OCI-LY7 (cell line): ENCODE data around the gene GNAT2. TPM values are rescaled to one million over a fixed set of nuclear protein-coding genes. Genes with fewer than 3 reads are reported as not detected.
A peak's percentile ranks its signal among the peaks of the same experiment; 100 is the strongest.

ENCODE experiments used
- BruUV-seq: library from RNA; stranded (reverse); fragments of 400-500 nt; replicated peaks from 2 replicates; lab custom pipeline; 2021; lab: Mats Ljungman, UMichigan
- CTCF ChIA-PET: fragments of 300-600 bp; sonication (Branson Sonifier 250); formaldehyde crosslinking; loops from one replicate; lab custom pipeline; 2022; ENCODE audit warnings: antibody characterized with exemption; ENCODE audit not compliant: unreplicated experiment; lab: Charles Lee
- POLR2A ChIA-PET: fragments of 300-600 bp; sonication (Branson Sonifier 250); formaldehyde crosslinking; loops from one replicate; lab custom pipeline; 2022; ENCODE audit warnings: antibody characterized with exemption; lab: Charles Lee
- DNase-seq: peaks from one replicate; pipeline ENCODE4 v3.0.0-alpha.2; 2015; ENCODE audit warnings: low spot score
- H2AFZ ChIP-seq: fragments of 200-600 bp; sonication (generic), shearing (Covaris generic); 2 replicates; pipeline ENCODE4 v1.6.1; 2014; ENCODE audit warnings: mild to moderate bottlenecking, antibody characterized with exemption, low read length, moderate library complexity
- H3K27ac ChIP-seq: fragments of 200-600 bp; sonication (generic); 2 replicates; pipeline ENCODE4 v1.5.1; 2014; ENCODE audit warnings: mixed run types, low read depth, mild to moderate bottlenecking, moderate library complexity, low read length, inconsistent platforms; ENCODE audit not compliant: poor library complexity, severe bottlenecking
- H3K36me3 ChIP-seq: fragments of 200-600 bp; sonication (generic); 2 replicates; pipeline ENCODE4 v1.6.1; 2014; ENCODE audit warnings: mild to moderate bottlenecking, antibody characterized with exemption, low read length, moderate library complexity, mixed read lengths; ENCODE audit not compliant: insufficient read depth
- H3K4me1 ChIP-seq: fragments of 200-600 bp; sonication (generic); 2 replicates; pipeline ENCODE4 v1.5.1; 2014; ENCODE audit warnings: mild to moderate bottlenecking, low read length; ENCODE audit not compliant: insufficient read depth, poor library complexity, severe bottlenecking
- H3K4me2 ChIP-seq: fragments of 200-600 bp; sonication (generic); 2 replicates; pipeline ENCODE4 v1.6.1; 2014; ENCODE audit warnings: mild to moderate bottlenecking, low read length
- H3K4me3 ChIP-seq: fragments of 200-600 bp; sonication (generic); 2 replicates; pipeline ENCODE4 v1.5.1; 2014; ENCODE audit warnings: mild to moderate bottlenecking, low read depth, low read length; ENCODE audit not compliant: poor library complexity, severe bottlenecking
- H3K79me2 ChIP-seq: fragments of 200-600 bp; sonication (generic); 2 replicates; pipeline ENCODE4 v1.6.1; 2016; ENCODE audit warnings: low read depth, mild to moderate bottlenecking, low read length, moderate library complexity, mixed read lengths; ENCODE audit not compliant: insufficient read depth
- H3K9me2 ChIP-seq: fragments of 200-600 bp; sonication (generic); 2 replicates; pipeline ENCODE4 v1.6.1; 2016; ENCODE audit warnings: mild to moderate bottlenecking, low read length, mixed read lengths; ENCODE audit not compliant: insufficient read depth
- H3K9me3 ChIP-seq: fragments of 200-600 bp; sonication (generic); 2 replicates; pipeline ENCODE4 v1.6.1; 2014; ENCODE audit warnings: mild to moderate bottlenecking, mixed run types, low read length, mixed read lengths
- H4K20me1 ChIP-seq: fragments of 200-600 bp; sonication (generic); 2 replicates; pipeline ENCODE4 v1.6.1; 2014; ENCODE audit warnings: mild to moderate bottlenecking, antibody characterized with exemption, low read length, moderate library complexity, mixed read lengths; ENCODE audit not compliant: insufficient read depth
- EZH2phosphoT487 ChIP-seq: fragments of 200-600 bp; sonication (generic); IDR thresholded peaks from 2 replicates; pipeline ENCODE4 v1.6.1; 2018; ENCODE audit warnings: low read depth, borderline replicate concordance, mild to moderate bottlenecking, mixed run types, antibody characterized with exemption, low read length, moderate library complexity, mixed read lengths
- intact Hi-C: fragments of 100-400 bp; cut with micrococcal nuclease; formaldehyde crosslinking; loops from one replicate; pipeline ENCODE4 v1.10.0; 2022; ENCODE audit not compliant: unreplicated experiment
- total RNA-seq, 2 experiments: library from RNA; depleted of rRNA in 1 of 2; stranded (reverse); fragments of >200 nt in 1 of 2; shearing (Covaris generic) in 1 of 2; gene quantifications; 2 replicates each; pipeline ENCODE4 v1.2.3, GENCODE V29; 2014 to 2022
- TF ChIP-seq, protein P1 (sequence below): fragments of 200-600 bp; sonication (generic); conservative IDR thresholded peaks from 2 replicates; pipeline ENCODE4 v1.5.1; 2014; ENCODE audit warnings: mild to moderate bottlenecking, antibody characterized with exemption, low read length, moderate library complexity, mixed read lengths

Gene GNAT2
- total RNA-seq, 2 experiments from 2014 or later: 1.3 TPM; not detected in 1

DNA sequence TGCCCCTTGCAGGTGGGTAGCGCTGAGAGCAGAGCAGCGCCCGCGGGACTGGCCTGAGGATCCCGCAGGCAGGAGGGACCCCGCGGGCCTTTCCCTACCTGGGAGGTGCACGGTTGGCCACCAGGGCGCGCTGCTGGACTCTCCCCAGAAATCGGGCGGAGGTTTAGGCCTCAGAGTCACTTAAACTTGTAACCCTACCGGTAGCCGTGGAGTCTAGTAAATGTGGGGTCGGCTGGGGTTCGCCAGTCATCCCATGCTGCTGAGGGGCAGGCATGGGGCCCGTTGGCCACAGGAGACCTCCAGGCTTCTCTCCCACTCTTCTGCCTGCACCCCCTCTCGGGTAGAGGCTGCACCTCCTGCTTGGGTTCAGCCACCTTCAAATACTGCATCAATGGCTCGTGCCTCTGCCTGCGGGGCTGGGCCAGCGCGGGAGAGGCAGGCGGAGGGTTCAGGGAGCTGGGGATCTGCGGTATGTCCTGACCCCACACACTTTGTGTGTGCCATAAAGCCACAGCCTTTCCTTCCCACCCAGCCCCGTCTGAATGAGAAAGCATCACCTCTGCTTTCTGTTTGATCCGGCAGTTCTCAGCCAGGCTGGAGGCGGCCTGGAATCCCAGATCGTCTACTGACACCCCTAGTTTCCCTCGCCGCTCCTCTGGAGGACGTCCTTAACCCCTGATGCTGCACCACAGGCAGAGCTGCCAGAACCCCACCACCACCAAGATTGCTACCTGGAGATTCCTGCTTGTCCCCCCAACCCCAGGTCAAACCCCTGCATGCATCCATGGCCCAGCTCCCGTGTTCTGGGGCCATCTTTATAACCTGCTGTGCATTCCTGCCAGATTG, 24.2 kb upstream of the GNAT2 start:
- DNase-seq: peak; percentile 85
- Histone ChIP-seq H3K9me2 (no peaks in the 10 kb centered on the region), H3K4me3 (no peak overlapping the region), H3K27ac (no peak overlapping the region), H4K20me1 (no peaks in the 10 kb centered on the region), H3K9me3 (no peaks in the 10 kb centered on the region), H2AFZ (peak overlapping the region; percentile 47; the same call in 1 of the 2 replicates), H3K4me2 (no peak overlapping the region), H3K36me3 (no peaks in the 10 kb centered on the region), H3K79me2 (no peaks in the 10 kb centered on the region), H3K4me1 (no peaks in the 10 kb centered on the region)
- CTCF ChIA-PET: interaction anchor here (0.7 kb wide), 1 partner anchor 336 kb away, joined by 3 read pairs; no protein-coding TSS in a partner anchor
- TF ChIP-seq, protein P1, sequence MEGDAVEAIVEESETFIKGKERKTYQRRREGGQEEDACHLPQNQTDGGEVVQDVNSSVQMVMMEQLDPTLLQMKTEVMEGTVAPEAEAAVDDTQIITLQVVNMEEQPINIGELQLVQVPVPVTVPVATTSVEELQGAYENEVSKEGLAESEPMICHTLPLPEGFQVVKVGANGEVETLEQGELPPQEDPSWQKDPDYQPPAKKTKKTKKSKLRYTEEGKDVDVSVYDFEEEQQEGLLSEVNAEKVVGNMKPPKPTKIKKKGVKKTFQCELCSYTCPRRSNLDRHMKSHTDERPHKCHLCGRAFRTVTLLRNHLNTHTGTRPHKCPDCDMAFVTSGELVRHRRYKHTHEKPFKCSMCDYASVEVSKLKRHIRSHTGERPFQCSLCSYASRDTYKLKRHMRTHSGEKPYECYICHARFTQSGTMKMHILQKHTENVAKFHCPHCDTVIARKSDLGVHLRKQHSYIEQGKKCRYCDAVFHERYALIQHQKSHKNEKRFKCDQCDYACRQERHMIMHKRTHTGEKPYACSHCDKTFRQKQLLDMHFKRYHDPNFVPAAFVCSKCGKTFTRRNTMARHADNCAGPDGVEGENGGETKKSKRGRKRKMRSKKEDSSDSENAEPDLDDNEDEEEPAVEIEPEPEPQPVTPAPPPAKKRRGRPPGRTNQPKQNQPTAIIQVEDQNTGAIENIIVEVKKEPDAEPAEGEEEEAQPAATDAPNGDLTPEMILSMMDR: peak; percentile 89
- no peak for TF ChIP-seq EZH2phosphoT487
- POLR2A ChIA-PET: no interaction called here
- intact Hi-C loops: loop anchor here (5.0 kb wide), 2 partner anchors 129 to 339 kb away; partner anchors contain the start of gene AHCYL1
- BruUV-seq: no TSS peak

DNA sequence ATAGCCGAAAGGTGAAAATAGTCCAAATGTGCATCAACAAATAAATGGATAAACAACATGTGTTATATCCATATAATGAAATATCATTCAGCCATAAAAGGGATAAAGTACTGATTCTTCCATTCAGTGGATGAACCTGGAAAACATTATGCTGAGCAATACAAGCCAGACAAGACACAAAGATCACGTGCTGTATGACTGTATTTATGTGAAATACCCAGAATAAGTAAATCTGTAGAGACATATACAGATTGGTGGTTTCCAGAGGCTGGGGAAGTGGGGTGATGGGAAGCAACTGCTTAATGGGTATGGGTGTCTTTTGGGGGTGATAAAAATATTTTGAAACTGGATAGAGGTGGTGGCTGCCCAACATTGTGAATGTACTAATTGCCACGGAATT, 23.2 kb upstream of the GNAT2 start:
- H3K4me1 ChIP-seq: no peaks in the 10 kb centered on the region
- H3K79me2 ChIP-seq: no peaks in the 10 kb centered on the region
- BruUV-seq: no TSS peak
- POLR2A ChIA-PET: no interaction called here
- no peaks in the 10 kb centered on the region for H4K20me1 ChIP-seq
- TF ChIP-seq, protein P1: no peak
- no peak for TF ChIP-seq EZH2phosphoT487
- no peak for DNase-seq
- intact Hi-C loops: loop anchor here (5.0 kb wide), 2 partner anchors 130 to 340 kb away; partner anchors contain the start of gene AHCYL1
- no peaks in the 10 kb centered on the region for H3K36me3 ChIP-seq
- H3K9me3 ChIP-seq: no peaks in the 10 kb centered on the region
- CTCF ChIA-PET: interaction anchor here (0.7 kb wide), 1 partner anchor 337 kb away, joined by 3 read pairs; no protein-coding TSS in a partner anchor
- no peak overlapping the region for H3K27ac ChIP-seq
- H3K9me2 ChIP-seq: no peaks in the 10 kb centered on the region
- H3K4me2 ChIP-seq: no peak overlapping the region
- no peak overlapping the region for H2AFZ ChIP-seq
- no peak overlapping the region for H3K4me3 ChIP-seq
